ELF-1 (cell line): ENCODE results near the gene RNFT2.
A peak's percentile ranks its signal among the peaks of the same experiment; 100 is the strongest.

Source experiments
- DNase-seq: peaks from one replicate; pipeline ENCODE4 v3.0.0-alpha.2; 2016; ENCODE audit warnings: low read depth, low spot score

Gene RNFT2

GRCh38 chr12:116709768-116710167, 28.3 kb upstream of the RNFT2 start:
- DNase-seq: no peak

- DNase-seq: no peak
These were observed 27.6 kb upstream of the RNFT2 start for GRCh38 chr12:116710370-116711150.

DNA sequence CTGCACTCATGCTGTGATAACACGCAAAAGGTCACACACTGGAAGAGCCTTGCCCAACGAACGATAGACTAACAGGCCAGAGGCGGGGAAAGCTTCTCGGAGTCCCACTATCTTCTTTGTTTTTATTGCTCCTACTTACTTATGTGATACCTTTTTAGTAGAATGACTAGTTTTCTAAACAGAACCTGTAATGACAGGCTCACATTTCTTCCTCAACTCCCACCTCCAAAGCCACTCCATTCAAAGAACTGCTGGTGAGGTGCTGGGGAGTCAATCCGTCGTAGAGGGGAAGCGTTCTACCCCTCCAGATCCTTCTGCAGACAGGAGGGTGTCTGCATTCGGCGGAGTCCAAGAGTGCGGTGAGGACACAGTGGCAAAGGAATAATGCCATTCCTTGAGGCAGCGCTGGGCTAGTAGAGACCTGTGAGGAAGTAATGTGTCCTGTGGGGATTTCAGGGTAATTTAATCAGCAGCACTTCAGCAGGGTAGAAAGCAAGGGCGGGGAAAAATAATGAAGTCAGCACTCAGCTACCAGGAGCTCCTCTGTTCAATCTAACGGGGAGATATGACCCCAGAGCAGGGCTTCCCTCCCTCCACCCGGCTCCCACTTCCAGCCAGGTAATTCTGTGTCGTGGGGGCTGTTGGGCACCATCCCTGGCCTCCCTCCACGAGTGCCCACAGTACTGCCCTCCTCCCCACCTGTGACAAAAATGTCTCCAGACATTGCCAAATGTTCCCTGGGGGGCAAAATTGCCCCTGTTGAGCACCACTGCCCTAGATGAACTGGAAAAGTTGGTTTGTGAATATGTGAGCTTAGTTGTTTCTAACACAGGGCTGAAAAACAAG, 25.4 kb upstream of the RNFT2 start:
- DNase-seq: no peak

GRCh38 chr12:116713527-116713926, 24.6 kb upstream of the RNFT2 start:
- DNase-seq: no peak

DNA sequence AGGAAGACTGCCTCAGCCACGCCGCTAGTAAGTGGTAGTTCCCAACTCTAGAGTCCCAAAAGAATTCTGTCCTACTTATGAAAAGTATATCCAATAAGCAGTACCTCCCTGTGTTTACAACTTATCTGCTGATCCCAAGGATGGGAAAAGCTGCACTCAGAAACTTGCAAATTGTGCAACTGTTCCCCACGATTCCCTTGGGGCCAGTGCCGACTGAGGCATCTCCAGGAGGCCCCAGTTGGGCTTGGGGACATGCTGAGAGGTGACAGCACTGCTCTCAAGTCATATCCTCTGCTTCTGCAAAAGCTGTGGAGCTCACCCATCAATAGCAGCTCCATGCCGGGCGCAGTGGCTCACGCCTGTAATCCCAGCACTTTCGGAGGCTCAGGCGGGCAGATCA, 23.9 kb upstream of the RNFT2 start:
- no peak for DNase-seq

DNA sequence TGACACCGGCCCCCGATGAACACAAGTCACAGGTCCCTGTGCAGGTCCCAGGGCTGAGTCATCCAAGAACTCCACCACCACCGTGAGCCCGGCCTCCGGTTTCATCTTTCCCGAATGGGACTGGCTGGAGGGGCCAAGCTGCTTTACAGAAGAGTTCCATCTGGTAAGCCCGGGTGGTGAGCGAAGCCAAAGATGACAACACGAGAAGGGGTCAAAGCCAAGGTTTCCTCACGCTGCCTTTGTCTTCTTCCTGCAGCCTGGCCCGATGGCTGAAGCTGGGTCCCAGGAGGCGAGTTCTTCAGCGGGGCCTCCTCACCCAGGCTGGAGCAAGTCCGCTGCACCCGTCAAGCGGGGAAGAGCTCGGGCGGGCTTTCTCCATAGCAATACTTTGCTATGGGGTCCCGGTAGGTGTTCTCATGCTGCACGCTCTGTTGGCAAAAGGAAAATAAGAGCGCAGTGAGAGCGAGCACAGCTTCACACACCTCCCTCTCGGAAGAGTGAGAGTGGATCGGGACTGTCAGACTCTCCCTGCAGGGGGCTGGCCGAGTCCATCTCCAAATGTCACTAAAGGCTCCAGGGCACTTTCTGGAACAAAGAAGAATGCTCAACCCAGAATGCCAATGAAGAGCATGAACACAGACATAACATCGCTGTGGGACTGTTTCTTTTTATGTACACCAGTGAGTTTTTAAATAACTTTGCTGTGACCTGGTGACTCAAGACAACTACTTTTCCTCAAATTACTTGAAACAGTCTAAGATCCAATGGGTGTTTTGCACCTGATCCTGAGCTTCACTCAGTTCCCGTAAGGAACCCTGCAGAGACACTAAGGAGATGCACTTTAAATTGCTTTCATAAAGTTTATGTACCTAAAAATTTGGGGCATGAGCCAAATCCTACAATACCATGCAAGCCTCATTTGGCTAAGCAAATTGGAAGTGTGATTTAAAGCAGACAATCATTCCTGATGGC, 20.4 kb upstream of the RNFT2 start:
- peak; percentile 52 for DNase-seq

DNA sequence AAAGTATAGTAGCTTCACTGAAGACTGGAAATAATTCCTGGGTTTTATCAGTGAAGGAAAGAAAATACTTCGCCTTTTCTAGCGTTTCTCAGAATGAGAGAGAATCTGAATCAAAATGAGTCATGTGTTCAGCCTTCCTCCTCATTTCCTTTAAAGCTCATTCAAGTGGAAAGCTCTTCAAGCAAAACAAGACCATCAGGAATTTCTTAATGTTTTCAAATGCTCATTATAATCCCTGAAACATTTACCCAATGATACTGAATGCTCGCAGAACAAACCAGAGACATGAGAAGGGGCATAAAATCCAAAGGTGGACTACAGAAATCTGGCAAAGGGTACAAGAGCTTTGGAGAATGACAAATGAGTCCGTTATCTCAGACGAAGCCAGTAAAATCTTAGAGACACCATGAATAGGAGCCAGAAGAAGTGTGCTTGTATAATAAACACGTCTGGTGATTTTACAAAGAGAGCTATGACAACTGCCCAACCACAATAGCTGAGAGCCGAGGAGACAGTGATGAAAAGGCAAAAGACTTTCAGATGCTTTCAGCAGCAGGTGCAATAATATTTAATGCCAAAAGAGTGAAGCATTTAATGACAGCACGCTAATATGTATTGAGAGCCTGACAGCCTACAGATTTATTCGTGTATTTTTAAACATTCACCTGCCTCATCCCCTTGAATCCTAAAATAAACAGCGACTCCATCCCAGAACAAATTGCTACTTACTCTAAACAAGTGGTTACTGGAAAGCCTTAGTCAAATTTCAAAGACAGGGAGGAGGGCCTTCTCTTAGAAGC, 19.3 kb upstream of the RNFT2 start:
- no peak for DNase-seq

- no peak for DNase-seq
These were observed 18.2 kb upstream of the RNFT2 start for GRCh38 chr12:116719731-116720528.

DNA sequence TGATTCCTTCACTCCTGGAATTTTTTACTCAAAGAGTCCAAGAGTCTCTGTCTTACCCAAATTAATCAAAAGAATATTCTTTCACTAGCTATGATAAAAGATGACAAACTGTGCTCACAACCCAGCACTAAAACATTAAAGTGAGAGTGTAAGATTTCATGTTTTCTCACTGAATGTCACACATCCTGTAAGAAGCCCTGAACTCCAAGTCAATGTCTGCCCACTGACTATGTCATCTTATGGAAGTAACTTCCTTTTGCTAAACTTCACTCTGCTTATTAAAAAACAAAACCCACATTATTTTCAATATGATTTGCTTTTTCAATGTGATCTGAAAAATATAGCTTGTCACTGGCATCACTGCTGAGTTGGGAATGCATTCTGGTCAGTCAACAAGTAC, 15.9 kb upstream of the RNFT2 start:
- no peak for DNase-seq

GRCh38 chr12:116726694-116727093, 11.4 kb upstream of the RNFT2 start:
- no peak for DNase-seq

GRCh38 chr12:116727261-116727660, 10.9 kb upstream of the RNFT2 start:
- no peak for DNase-seq

- DNase-seq: no peak
These were observed 10.2 kb upstream of the RNFT2 start for GRCh38 chr12:116727891-116728290.

GRCh38 chr12:116731801-116732200, 6.3 kb upstream of the RNFT2 start:
- DNase-seq: no peak

- no peak for DNase-seq
These were observed 3.9 kb upstream of the RNFT2 start for GRCh38 chr12:116734156-116734768.

- no peak for DNase-seq
These were observed 3.0 kb upstream of the RNFT2 start for GRCh38 chr12:116735084-116735483.

- peak; percentile 32 for DNase-seq
These were observed 2.0 kb upstream of the RNFT2 start for GRCh38 chr12:116735951-116736599.

GRCh38 chr12:116736962-116737773, 947 bp upstream of the RNFT2 start:
- peak; percentile 28 for DNase-seq

DNA sequence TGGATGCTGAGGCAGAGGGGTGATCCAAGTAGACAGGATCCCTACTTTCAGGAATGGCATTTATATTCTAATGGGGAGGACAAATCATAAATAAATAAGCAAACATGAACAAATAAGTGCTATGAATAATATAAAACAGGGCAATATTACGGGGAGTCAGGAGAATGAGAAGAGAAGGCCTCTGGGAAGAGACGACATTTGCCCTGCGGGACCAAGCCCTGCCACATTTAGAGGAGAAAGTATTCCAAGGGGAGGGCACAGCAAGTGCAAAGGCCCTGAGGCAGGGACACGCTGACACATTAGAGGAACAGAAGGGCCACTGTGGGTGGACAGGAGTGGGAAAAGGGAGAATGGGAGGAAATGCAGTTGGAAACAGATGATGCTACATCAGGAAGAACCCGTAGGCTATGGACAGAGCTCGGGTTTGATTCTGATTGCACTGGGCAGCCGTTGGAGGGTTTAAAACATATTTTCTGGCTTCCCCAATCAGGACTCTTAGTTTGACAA, 1.3 kb downstream of the RNFT2 start:
- no peak for DNase-seq
